H9 (cell line): ENCODE data around the gene ASPN. TPM values are rescaled to one million over a fixed set of nuclear protein-coding genes. Genes with fewer than 3 reads are reported as not detected.

Source experiments
- DNase-seq: peaks from one replicate; pipeline ENCODE4 v3.0.0-alpha.2; 2017
- H2AFZ ChIP-seq: one replicate; pipeline ENCODE4 v1.6.1; 2013; ENCODE audit warnings: mild to moderate bottlenecking, low read length, control low read depth, moderate library complexity
- H2AK5ac ChIP-seq: 2 replicates; pipeline ENCODE4 v1.6.1; 2013; ENCODE audit warnings: low read length, control low read depth, mixed read lengths; ENCODE audit not compliant: insufficient read length
- H2BK120ac ChIP-seq: one replicate; pipeline ENCODE4 v1.6.1; 2013; ENCODE audit warnings: low read depth, mild to moderate bottlenecking, low read length, control low read depth, inconsistent platforms; ENCODE audit not compliant: poor library complexity, severe bottlenecking
- H2BK12ac ChIP-seq: 2 replicates; pipeline ENCODE4 v1.6.1; 2013; ENCODE audit warnings: low read length, control low read depth, mixed read lengths, low read depth; ENCODE audit not compliant: insufficient read length
- H2BK15ac ChIP-seq: 2 replicates; pipeline ENCODE4 v1.6.1; 2013; ENCODE audit warnings: low read depth, low read length, control low read depth
- H2BK20ac ChIP-seq: one replicate; pipeline ENCODE4 v1.6.1; 2013; ENCODE audit warnings: low read depth, mild to moderate bottlenecking, low read length, control low read depth, inconsistent platforms; ENCODE audit not compliant: poor library complexity, severe bottlenecking
- H2BK5ac ChIP-seq: 2 replicates; pipeline ENCODE4 v1.6.1; 2013; ENCODE audit warnings: low read length, control low read depth, mixed read lengths; ENCODE audit not compliant: insufficient read length
- H3K14ac ChIP-seq: 2 replicates; pipeline ENCODE4 v1.6.1; 2013; ENCODE audit warnings: low read length, control low read depth; ENCODE audit not compliant: insufficient read depth
- H3K18ac ChIP-seq: 2 replicates; pipeline ENCODE4 v1.6.1; 2013; ENCODE audit warnings: low read depth, mild to moderate bottlenecking, mixed read lengths, low read length, control low read depth; ENCODE audit not compliant: insufficient read length
- H3K23ac ChIP-seq: 2 replicates; pipeline ENCODE4 v1.6.1; 2013; ENCODE audit warnings: low read length, control low read depth, mixed read lengths, low read depth; ENCODE audit not compliant: insufficient read length
- H3K23me2 ChIP-seq: 2 replicates; pipeline ENCODE4 v1.6.1; 2013; ENCODE audit warnings: low read depth, mild to moderate bottlenecking, mixed read lengths, low read length, control low read depth; ENCODE audit not compliant: insufficient read length, poor library complexity, severe bottlenecking
- H3K27ac ChIP-seq: 2 replicates; pipeline ENCODE4 v1.5.1; 2013; ENCODE audit warnings: low read length, control low read depth, mixed read lengths, low read depth; ENCODE audit not compliant: insufficient read length
- H3K27me3 ChIP-seq: 2 replicates; pipeline ENCODE4 v1.6.1; 2013; ENCODE audit warnings: low read length, control low read depth, inconsistent platforms; ENCODE audit not compliant: insufficient read depth
- H3K4ac ChIP-seq: 2 replicates; pipeline ENCODE4 v1.6.1; 2013; ENCODE audit warnings: low read depth, mild to moderate bottlenecking, control low read depth, inconsistent platforms, low read length, moderate library complexity
- H3K4me1 ChIP-seq: 2 replicates; pipeline ENCODE4 v1.6.1; 2013; ENCODE audit warnings: low read length, control low read depth, inconsistent platforms; ENCODE audit not compliant: insufficient read depth
- H3K4me2 ChIP-seq: 2 replicates; pipeline ENCODE4 v1.6.1; 2013; ENCODE audit warnings: low read length, control low read depth, mixed read lengths; ENCODE audit not compliant: insufficient read length, insufficient read depth
- H3K56ac ChIP-seq: 2 replicates; pipeline ENCODE4 v1.6.1; 2013; ENCODE audit warnings: low read depth, mild to moderate bottlenecking, mixed read lengths, low read length, control low read depth; ENCODE audit not compliant: insufficient read length
- H3K79me1 ChIP-seq: 2 replicates; pipeline ENCODE4 v1.6.1; 2013; ENCODE audit warnings: low read depth, mild to moderate bottlenecking, moderate library complexity, low read length, control low read depth, inconsistent platforms; ENCODE audit not compliant: insufficient read depth, poor library complexity, severe bottlenecking
- H3K79me2 ChIP-seq: 2 replicates; pipeline ENCODE4 v1.6.1; 2013; ENCODE audit warnings: low read length, control low read depth, inconsistent platforms; ENCODE audit not compliant: insufficient read depth
- H3K9ac ChIP-seq: 2 replicates; pipeline ENCODE4 v1.6.1; 2013; ENCODE audit warnings: low read length, control low read depth, mixed read lengths; ENCODE audit not compliant: insufficient read length; ENCODE audit errors: extremely low read depth
- H3K9me3 ChIP-seq: one replicate; pipeline ENCODE4 v1.6.1; 2013; ENCODE audit warnings: low read depth, low read length, inconsistent platforms; ENCODE audit not compliant: control insufficient read depth
- H3T11ph ChIP-seq: one replicate; pipeline ENCODE4 v1.6.1; 2013; ENCODE audit warnings: mild to moderate bottlenecking, low read length, control low read depth, inconsistent platforms
- H4K20me1 ChIP-seq: one replicate; pipeline ENCODE4 v1.6.1; 2013; ENCODE audit not compliant: control insufficient read depth, insufficient read length, insufficient read depth
- H4K5ac ChIP-seq: 2 replicates; pipeline ENCODE4 v1.6.1; 2013; ENCODE audit warnings: low read depth, mild to moderate bottlenecking, mixed read lengths, low read length, control low read depth; ENCODE audit not compliant: insufficient read length
- H4K8ac ChIP-seq: replicated peaks from 2 replicates; pipeline ENCODE4 v1.6.1; 2013; ENCODE audit warnings: low read length, control low read depth, mixed read lengths, low read depth; ENCODE audit not compliant: insufficient read length
- H4K91ac ChIP-seq: 2 replicates; pipeline ENCODE4 v1.6.1; 2013; ENCODE audit warnings: low read depth, mild to moderate bottlenecking, moderate library complexity, mixed read lengths, low read length, control low read depth; ENCODE audit not compliant: insufficient read length
- H3K27ac Mint-ChIP-seq, 3 experiments: 2 replicates in 2 of 3; 3 replicates in 1 of 3; pipeline ENCODE4 v1.8.0; 2020 to 2021; ENCODE audit warnings: mixed read lengths in 3 of 3, mild to moderate bottlenecking in 1 of 3, moderate library complexity in 1 of 3
- H3K27me3 Mint-ChIP-seq: 2 replicates; pipeline ENCODE4 v1.8.0; 2021; ENCODE audit warnings: low read depth, mild to moderate bottlenecking, moderate library complexity, mixed read lengths
- H3K36me3 Mint-ChIP-seq, 3 experiments: 2 replicates in 2 of 3; 3 replicates in 1 of 3; pipeline ENCODE4 v1.8.0; 2020 to 2021; ENCODE audit warnings: low read depth in 3 of 3, mixed read lengths in 3 of 3; ENCODE audit not compliant: insufficient read depth in 1 of 3
- H3K4me1 Mint-ChIP-seq, 2 experiments: 2 replicates each; pipeline ENCODE4 v1.8.0; 2020; ENCODE audit warnings: mixed read lengths in 2 of 2
- H3K4me3 Mint-ChIP-seq, 2 experiments: 2 replicates in 1 of 2; 3 replicates in 1 of 2; pipeline ENCODE4 v1.8.0; 2020 to 2021; ENCODE audit warnings: mild to moderate bottlenecking in 2 of 2, mixed read lengths in 2 of 2, moderate library complexity in 1 of 2
- H3K9me3 Mint-ChIP-seq, 2 experiments: 2 replicates in 1 of 2; 3 replicates in 1 of 2; pipeline ENCODE4 v1.8.0; 2020; ENCODE audit warnings: mild to moderate bottlenecking in 2 of 2, mixed read lengths in 2 of 2, moderate library complexity in 1 of 2
- total RNA-seq: library from RNA; stranded (reverse); gene quantifications from 2 replicates; pipeline ENCODE4 v1.2.1, GENCODE V29; 2021
- TF ChIP-seq, protein P1 (sequence below): fragments of 200-600 bp; sonication (generic); conservative IDR thresholded peaks from 3 replicates; pipeline ENCODE4 v1.8.0; 2021; ENCODE audit warnings: antibody characterized with exemption, mild to moderate bottlenecking

ASPN gene
- total RNA-seq, 1 experiment from 2014 or later: not detected

DNA sequence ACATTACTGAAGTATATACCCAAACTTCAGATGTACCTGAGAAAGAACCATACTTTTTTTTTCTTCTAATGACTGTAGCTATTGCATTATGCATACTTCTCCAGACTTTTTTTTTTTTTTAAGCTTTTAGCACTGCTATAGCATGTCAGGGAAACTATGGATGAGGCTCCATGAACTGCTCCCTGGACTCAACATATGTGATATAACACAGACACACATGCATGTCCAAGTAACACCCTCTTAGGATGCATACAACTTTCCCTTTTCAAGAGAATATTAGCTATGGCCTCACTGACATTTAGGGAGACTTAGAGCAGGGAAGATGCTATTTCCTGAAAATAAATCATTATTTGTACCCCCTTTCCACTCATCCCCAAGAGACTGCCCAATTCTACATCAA, 499 bp upstream of the ASPN start:
- H3K36me3 Mint-ChIP-seq: no peaks in the 10 kb centered on the region
- Histone ChIP-seq H3T11ph (no peak overlapping the region), H3K27me3 (no peaks in the 10 kb centered on the region), H3K79me2 (no peaks in the 10 kb centered on the region), H2BK120ac (no peak overlapping the region), H3K9ac (no peak overlapping the region), H3K56ac (no peak overlapping the region), H4K5ac (no peak overlapping the region), H3K23ac (no peak overlapping the region), H2AK5ac (no peak overlapping the region), H3K18ac (no peak overlapping the region), H2BK20ac (no peak overlapping the region), H3K4me2 (no peak overlapping the region), H3K9me3 (no peaks in the 10 kb centered on the region), H3K27ac (no peak overlapping the region), H2BK5ac (no peak overlapping the region), H2AFZ (no peak overlapping the region), H3K14ac (no peak overlapping the region), H3K4ac (no peak overlapping the region), H2BK12ac (no peak overlapping the region), H4K20me1 (no peaks in the 10 kb centered on the region), H3K4me1 (no peaks in the 10 kb centered on the region), H3K23me2 (no peaks in the 10 kb centered on the region), H2BK15ac (no peak overlapping the region), H4K8ac (no peak overlapping the region), H4K91ac (no peak overlapping the region), H3K79me1 (no peaks in the 10 kb centered on the region)
- H3K27ac Mint-ChIP-seq: no peak overlapping the region
- no peaks in the 10 kb centered on the region for H3K9me3 Mint-ChIP-seq
- peaks cover 8 to 12% of the 10 kb centered on the region in 2 experiments for H3K4me1 Mint-ChIP-seq
- H3K27me3 Mint-ChIP-seq: no peaks in the 10 kb centered on the region
- no peak overlapping the region for H3K4me3 Mint-ChIP-seq
- TF ChIP-seq, protein P1, sequence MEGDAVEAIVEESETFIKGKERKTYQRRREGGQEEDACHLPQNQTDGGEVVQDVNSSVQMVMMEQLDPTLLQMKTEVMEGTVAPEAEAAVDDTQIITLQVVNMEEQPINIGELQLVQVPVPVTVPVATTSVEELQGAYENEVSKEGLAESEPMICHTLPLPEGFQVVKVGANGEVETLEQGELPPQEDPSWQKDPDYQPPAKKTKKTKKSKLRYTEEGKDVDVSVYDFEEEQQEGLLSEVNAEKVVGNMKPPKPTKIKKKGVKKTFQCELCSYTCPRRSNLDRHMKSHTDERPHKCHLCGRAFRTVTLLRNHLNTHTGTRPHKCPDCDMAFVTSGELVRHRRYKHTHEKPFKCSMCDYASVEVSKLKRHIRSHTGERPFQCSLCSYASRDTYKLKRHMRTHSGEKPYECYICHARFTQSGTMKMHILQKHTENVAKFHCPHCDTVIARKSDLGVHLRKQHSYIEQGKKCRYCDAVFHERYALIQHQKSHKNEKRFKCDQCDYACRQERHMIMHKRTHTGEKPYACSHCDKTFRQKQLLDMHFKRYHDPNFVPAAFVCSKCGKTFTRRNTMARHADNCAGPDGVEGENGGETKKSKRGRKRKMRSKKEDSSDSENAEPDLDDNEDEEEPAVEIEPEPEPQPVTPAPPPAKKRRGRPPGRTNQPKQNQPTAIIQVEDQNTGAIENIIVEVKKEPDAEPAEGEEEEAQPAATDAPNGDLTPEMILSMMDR: no peak
- no peak for DNase-seq
